H54 (cell line): ENCODE results near the gene ARHGEF25.

ENCODE experiments used
- DNase-seq: peaks from one replicate; pipeline ENCODE4 v3.0.0; 2011; ENCODE audit warnings: low spot score, mixed read lengths; ENCODE audit not compliant: insufficient read length
- FAIRE-seq: peaks from 3 replicates; lab custom pipeline; 2011; peaks lifted over from hg19 to GRCh38; lab: Jason Lieb, UNC
- POLR2A ChIP-seq: IDR thresholded peaks from 2 replicates; pipeline ENCODE4 v1.6.1; 2011; ENCODE audit warnings: low read depth, mild to moderate bottlenecking, low read length

Gene ARHGEF25

GRCh38 chr12:57618966-57619433, 7.8 kb downstream of the ARHGEF25 start:
- FAIRE-seq (no peak), DNase-seq (no peak)
- TF ChIP-seq POLR2A, result no peak

- DNase-seq, result no peak
- TF ChIP-seq POLR2A, result no peak
- FAIRE-seq, result no peak
Observed at GRCh38 chr12:57619434-57620244, 8.4 kb downstream of the ARHGEF25 start.

DNA sequence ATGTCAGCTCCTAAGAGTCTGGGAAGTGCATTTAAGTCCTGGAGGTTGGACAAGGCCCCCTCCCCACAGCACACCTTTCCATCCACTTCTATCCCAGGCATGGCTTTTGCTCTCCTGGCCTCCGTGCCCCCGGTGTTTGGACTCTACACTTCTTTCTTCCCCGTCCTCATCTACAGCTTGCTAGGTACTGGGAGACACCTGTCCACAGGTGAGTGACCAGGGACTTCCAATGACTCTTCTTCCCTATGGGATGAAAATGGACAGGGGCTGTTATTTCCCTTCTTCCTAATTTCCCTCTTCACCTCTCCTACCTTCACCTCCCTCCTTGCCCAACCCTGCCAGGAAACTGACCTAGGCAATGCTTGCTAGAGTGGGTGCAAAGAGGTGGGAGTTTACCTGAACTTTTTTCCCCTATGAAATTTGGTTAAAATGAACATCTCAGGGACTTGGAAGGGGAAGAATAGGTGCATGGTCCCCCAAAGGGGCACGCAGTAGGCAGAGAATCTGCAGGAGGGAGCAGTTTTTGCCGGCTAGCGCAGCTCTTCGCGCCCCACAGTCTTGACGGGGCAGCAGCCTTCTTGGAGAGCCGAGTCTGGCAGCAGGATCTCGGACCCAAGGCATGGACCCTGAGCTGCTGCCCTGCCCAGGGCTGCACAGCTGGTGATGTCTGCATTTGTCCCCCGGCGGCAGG, 9.2 kb downstream of the ARHGEF25 start:
- DNase-seq (no peak), FAIRE-seq (no peak)
- no peak for TF ChIP-seq POLR2A

- FAIRE-seq, result no peak
- DNase-seq, result no peak
Observed at GRCh38 chr12:57620936-57621496, 9.8 kb downstream of the ARHGEF25 start.

GRCh38 chr12:57621497-57622292, 10.5 kb downstream of the ARHGEF25 start:
- no peak for TF ChIP-seq POLR2A
- FAIRE-seq (no peak), DNase-seq (peak; percentile 59)

More at GRCh38 chr12:57620936-57621496, 9.8 kb downstream of the ARHGEF25 start:
- TF ChIP-seq POLR2A, result no peak

DNA sequence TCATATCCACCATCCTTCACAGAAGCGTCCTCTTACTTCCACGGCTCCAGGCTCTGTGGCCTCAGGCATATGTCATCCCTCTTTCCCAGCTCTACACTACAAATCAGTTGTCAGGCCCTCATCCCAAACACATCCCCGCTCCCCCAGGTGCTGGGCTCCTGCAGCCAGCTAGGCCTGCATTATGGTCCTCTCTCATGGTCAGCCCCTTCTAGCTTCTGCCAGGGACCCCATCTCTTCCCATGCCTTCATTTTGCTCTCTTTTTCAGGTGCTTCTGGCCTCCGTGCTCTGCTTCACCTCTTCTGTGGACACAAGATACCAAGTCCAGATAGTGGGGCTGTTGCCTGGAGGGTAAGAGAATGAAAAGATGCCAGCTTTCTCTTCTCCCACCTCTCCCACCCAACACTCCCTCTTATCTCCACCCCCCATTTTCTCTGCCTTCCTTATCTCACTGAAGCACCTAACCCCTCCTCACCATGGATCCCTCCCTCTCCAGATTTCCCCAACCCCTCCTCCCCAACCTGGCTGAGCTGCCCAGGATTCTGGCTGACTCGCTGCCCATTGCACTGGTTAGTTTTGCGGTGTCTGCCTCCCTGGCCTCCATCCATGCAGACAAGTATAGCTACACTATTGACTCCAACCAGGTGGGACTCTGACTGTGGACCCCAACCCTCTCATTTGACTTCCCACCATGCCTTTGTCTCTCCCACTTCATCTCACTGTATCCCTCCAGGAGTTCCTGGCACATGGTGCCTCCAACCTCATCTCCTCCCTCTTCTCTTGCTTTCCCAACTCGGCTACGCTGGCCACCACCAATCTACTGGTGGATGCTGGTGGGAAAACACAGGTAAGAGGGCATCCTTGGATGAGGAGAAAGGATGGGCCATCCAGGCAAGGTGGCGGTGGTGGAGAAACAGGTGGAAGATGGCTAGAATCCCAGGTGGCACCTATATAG, 11.3 kb downstream of the ARHGEF25 start:
- FAIRE-seq, result no peak
- TF ChIP-seq POLR2A, result no peak
- DNase-seq, result no peak

DNA sequence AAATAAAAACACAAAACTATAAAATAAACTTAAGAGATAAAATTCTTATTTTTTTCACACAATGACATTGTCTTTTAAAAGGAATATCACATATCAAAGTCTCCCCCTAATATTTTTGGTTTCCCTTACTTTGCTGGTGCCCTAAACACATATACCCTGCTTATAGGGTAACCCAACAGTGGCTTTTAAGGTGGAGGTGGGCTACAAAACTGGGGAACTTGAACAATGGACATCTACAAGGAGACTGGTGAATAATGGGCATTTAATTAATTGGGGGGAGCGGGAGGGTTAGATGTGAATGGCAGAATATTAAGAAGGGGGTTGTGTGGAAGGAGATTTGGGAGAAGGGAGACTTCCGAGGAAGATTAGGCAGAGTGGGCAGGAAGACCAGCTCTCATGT, 12.2 kb downstream of the ARHGEF25 start:
- FAIRE-seq (no peak), DNase-seq (no peak)
- no peak for TF ChIP-seq POLR2A

DNA sequence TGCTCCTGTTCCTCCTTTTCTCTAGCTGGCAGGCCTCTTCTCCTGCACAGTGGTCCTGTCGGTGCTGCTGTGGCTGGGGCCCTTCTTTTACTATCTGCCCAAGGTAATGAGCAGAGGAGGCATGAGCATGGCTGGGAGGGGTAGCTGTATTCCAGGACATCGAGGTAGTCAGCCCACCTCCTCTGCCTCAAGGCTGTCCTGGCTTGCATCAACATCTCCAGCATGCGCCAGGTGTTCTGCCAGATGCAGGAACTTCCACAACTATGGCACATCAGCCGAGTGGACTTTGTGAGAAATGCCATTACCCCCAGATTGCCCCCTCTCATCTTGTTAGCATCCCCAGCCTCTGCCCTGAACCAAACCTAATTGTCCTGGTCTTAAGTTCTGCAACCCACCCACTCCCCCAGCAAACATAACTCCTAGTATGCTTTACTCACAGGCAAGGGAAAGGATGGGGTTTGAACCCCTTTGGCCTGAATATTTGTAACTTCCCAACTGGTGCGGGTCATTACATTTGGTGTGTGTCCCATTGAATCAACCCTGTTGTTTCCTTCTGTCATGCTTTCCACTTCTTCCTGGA, 12.7 kb downstream of the ARHGEF25 start:
- DNase-seq (no peak), FAIRE-seq (no peak)
- no peak for TF ChIP-seq POLR2A

DNA sequence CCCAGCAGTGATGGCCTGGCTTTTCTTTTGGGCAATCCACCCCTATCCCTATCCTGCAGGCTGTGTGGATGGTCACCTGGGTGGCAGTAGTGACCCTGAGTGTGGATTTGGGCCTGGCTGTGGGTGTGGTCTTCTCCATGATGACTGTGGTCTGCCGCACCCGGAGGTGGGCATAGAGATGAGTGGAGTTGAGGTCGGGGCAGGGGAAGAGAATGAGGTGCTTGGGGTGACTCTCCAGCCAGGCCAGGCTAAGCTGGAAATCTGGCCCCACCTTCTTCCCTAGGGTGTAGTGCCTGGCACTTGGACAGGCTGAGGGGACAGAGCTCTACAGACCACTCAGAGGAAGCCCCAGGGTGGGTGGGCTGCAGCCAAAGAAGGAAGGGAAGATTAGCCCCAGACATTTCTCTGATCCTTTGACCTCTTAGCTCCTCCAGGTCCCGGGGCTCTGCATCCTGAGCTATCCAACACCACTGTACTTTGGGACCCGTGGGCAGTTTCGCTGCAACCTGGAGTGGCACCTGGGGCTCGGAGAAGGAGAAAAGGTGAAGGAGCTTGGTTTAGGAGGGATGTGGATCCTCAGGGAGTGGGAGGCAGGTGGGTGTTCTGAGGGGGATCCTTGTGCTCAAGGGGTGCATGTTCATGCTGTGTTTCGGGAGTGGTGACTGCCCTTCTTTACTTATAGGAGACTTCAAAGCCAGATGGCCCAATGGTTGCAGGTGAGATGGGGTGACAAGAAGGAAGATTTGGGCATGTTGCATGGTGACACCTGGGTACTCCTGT, 13.4 kb downstream of the ARHGEF25 start:
- no peak for FAIRE-seq
- DNase-seq, result no peak
- TF ChIP-seq POLR2A, result no peak

DNA sequence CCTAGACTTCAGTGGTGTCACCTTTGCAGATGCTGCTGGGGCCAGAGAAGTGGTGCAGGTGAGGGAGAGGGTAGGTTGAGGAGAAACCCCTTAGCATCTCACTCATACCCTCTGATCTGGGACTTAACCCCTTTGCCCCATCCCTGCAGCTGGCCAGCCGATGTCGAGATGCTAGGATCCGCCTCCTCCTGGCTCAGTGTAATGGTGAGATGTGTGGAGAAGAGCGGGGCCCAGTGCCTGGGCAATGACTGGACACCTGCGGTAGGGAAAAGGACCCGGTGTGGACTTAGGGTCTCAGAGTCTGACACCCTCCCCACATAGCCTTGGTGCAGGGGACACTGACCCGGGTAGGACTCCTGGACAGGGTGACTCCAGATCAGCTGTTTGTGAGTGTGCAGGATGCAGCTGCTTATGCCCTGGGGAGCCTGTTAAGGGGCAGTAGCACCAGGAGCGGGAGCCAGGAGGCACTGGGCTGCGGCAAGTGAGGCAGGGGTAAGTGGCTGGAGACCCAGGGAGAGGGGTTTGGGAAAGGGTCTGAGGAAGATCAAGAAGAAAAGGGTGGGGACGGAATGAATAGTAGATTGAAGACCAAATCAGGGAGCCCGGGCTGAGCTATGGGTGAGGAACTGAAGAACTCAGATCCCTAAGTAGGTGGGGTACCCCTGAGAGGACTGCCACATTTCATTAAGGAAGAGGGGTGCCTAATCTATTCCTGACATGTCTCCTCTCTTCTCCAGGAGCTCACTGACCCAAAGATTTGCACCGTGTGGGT, 14.2 kb downstream of the ARHGEF25 start:
- no peak for FAIRE-seq
- DNase-seq, result no peak
- no peak for TF ChIP-seq POLR2A
